H1 (cell line): ENCODE results near the gene ELMO2. TPM values are rescaled to one million over a fixed set of nuclear protein-coding genes. Genes with fewer than 3 reads are reported as not detected.

Experiments
- CTCF ChIA-PET: fragments of 300-600 bp; sonication (Branson Sonifier 250); formaldehyde crosslinking; loops from one replicate; lab custom pipeline; 2021; ENCODE audit not compliant: partially characterized antibody; lab: Charles Lee
- POLR2A ChIA-PET: fragments of 300-600 bp; sonication (Branson Sonifier 250); formaldehyde crosslinking; loops from one replicate; lab custom pipeline; 2021; ENCODE audit warnings: inconsistent platforms; ENCODE audit not compliant: partially characterized antibody; lab: Charles Lee
- DNase-seq, 2 experiments: peaks; one replicate each; pipeline versions ENCODE4 v3.0.0 to v3.0.0-alpha.2; 2010 to 2022; ENCODE audit warnings: low spot score in 2 of 2, low read depth in 1 of 2, mixed read lengths in 1 of 2
- FAIRE-seq: peaks from 2 replicates; lab custom pipeline; 2011; peaks lifted over from hg19 to GRCh38; lab: Jason Lieb, UNC
- H2AFZ ChIP-seq: 2 replicates; pipeline ENCODE4 v1.8.1; 2012; ENCODE audit warnings: low read length, inconsistent platforms
- H2AK5ac ChIP-seq: 2 replicates; pipeline ENCODE4 v1.6.1; 2013; ENCODE audit warnings: low read depth, low read length
- H2BK120ac ChIP-seq: replicated peaks from 2 replicates; pipeline ENCODE3; 2013; ENCODE audit warnings: low read depth, low read length, inconsistent platforms
- H2BK12ac ChIP-seq: 2 replicates; pipeline ENCODE4 v1.6.1; 2013; ENCODE audit warnings: low read depth, low read length
- H2BK15ac ChIP-seq: 2 replicates; pipeline ENCODE4 v1.6.1; 2013; ENCODE audit warnings: low read length
- H2BK20ac ChIP-seq: 2 replicates; pipeline ENCODE4 v1.6.1; 2013; ENCODE audit warnings: low read length
- H2BK5ac ChIP-seq: 2 replicates; pipeline ENCODE4 v1.6.1; 2013; ENCODE audit warnings: low read depth, low read length
- H3K14ac ChIP-seq: 2 replicates; pipeline ENCODE4 v1.6.1; 2013; ENCODE audit warnings: inconsistent platforms; ENCODE audit not compliant: insufficient read length
- H3K18ac ChIP-seq: 2 replicates; pipeline ENCODE4 v1.6.1; 2013; ENCODE audit warnings: low read length; ENCODE audit errors: extremely low read depth
- H3K23ac ChIP-seq: 2 replicates; pipeline ENCODE4 v1.6.1; 2013; ENCODE audit warnings: inconsistent platforms; ENCODE audit not compliant: insufficient read length
- H3K23me2 ChIP-seq: 2 replicates; pipeline ENCODE4 v1.6.1; 2013; ENCODE audit warnings: low read depth, low read length
- H3K27ac ChIP-seq: 2 replicates; pipeline ENCODE4 v1.6.1; 2011; ENCODE audit warnings: low read depth, low read length, inconsistent platforms
- H3K27me3 ChIP-seq, 4 experiments: replicated peaks in 1 of 4; 1 replicate in 1 of 4; 2 replicates in 3 of 4; pipeline versions ENCODE4 v1.6.1 to v1.8.1; 2011 to 2013; ENCODE audit warnings: low read length in 3 of 4, mild to moderate bottlenecking in 3 of 4, inconsistent platforms in 2 of 4, mixed read lengths in 2 of 4, moderate library complexity in 1 of 4; ENCODE audit not compliant: control insufficient read depth in 3 of 4, insufficient read depth in 3 of 4; ENCODE audit errors: extremely low read depth in 1 of 4
- H3K36me3 ChIP-seq, 4 experiments: 2 replicates each; pipeline versions ENCODE4 v1.6.1 to v1.8.1; 2011 to 2013; ENCODE audit warnings: mild to moderate bottlenecking in 4 of 4, low read length in 3 of 4, moderate library complexity in 2 of 4, control low read depth in 1 of 4, inconsistent platforms in 1 of 4; ENCODE audit not compliant: insufficient read depth in 4 of 4, control insufficient read depth in 2 of 4
- H3K4ac ChIP-seq: replicated peaks from 2 replicates; pipeline ENCODE3; 2013; ENCODE audit warnings: low read length, low read depth, mixed read lengths, inconsistent platforms; ENCODE audit not compliant: insufficient read length
- H3K4me1 ChIP-seq, 4 experiments: replicated peaks in 1 of 4; 1 replicate in 1 of 4; 2 replicates in 3 of 4; pipeline versions ENCODE4 v1.6.1 to v1.8.1; 2011 to 2013; ENCODE audit warnings: low read length in 3 of 4, inconsistent platforms in 2 of 4, mixed read lengths in 1 of 4; ENCODE audit not compliant: insufficient read depth in 4 of 4, control insufficient read depth in 3 of 4
- H3K4me2 ChIP-seq, 2 experiments: 2 replicates each; pipeline versions ENCODE4 v1.6.1 to v1.8.1; 2011 to 2013; ENCODE audit warnings: low read depth in 2 of 2, low read length in 2 of 2, control low read depth in 1 of 2, inconsistent platforms in 1 of 2, mild to moderate bottlenecking in 1 of 2; ENCODE audit not compliant: insufficient read depth in 1 of 2
- H3K4me3 ChIP-seq, 4 experiments: fragments of 200-600, 300-600 bp in 1 of 4; sonication (generic), shearing (Covaris generic), sonication (Bioruptor Twin) in 1 of 4; 2 replicates each; pipeline versions ENCODE4 v1.5.1 to v1.8.1; 2011 to 2016; ENCODE audit warnings: low read length in 4 of 4, low read depth in 3 of 4, control low read depth in 2 of 4, inconsistent platforms in 2 of 4, mild to moderate bottlenecking in 2 of 4, mixed read lengths in 1 of 4, moderate library complexity in 1 of 4; ENCODE audit not compliant: insufficient read depth in 2 of 4; ENCODE audit errors: extremely low read depth in 1 of 4
- H3K56ac ChIP-seq: replicated peaks from 2 replicates; pipeline ENCODE3; 2013; ENCODE audit warnings: low read depth, mild to moderate bottlenecking, mixed read lengths, low read length, inconsistent platforms; ENCODE audit not compliant: insufficient read length
- H3K79me1 ChIP-seq: 2 replicates; pipeline ENCODE4 v1.6.1; 2013; ENCODE audit warnings: low read depth, low read length, control low read depth
- H3K79me2 ChIP-seq, 2 experiments: 2 replicates each; pipeline versions ENCODE4 v1.6.1 to v1.8.1; 2012 to 2013; ENCODE audit warnings: low read length in 2 of 2, mild to moderate bottlenecking in 2 of 2, inconsistent platforms in 1 of 2; ENCODE audit not compliant: insufficient read depth in 2 of 2, control insufficient read depth in 1 of 2
- H3K9ac ChIP-seq, 4 experiments: replicated peaks in 1 of 4; 1 replicate in 1 of 4; 2 replicates in 3 of 4; pipeline versions ENCODE4 v1.6.1 to v1.8.1; 2011 to 2013; ENCODE audit warnings: low read depth in 3 of 4, low read length in 3 of 4, control low read depth in 2 of 4, mild to moderate bottlenecking in 2 of 4, moderate library complexity in 2 of 4, inconsistent platforms in 1 of 4; ENCODE audit errors: extremely low read depth in 1 of 4
- H3K9me3 ChIP-seq, 2 experiments: 2 replicates each; pipeline versions ENCODE4 v1.6.1 to v1.8.1; 2012 to 2013; ENCODE audit warnings: mild to moderate bottlenecking in 2 of 2, moderate library complexity in 2 of 2, control low read depth in 1 of 2, inconsistent platforms in 1 of 2, low read depth in 1 of 2, low read length in 1 of 2, mixed read lengths in 1 of 2; ENCODE audit not compliant: insufficient read depth in 2 of 2
- H4K20me1 ChIP-seq, 2 experiments: replicated peaks in 1 of 2; 2 replicates each; pipeline versions ENCODE3 to v1.8.1; 2011 to 2013; ENCODE audit warnings: inconsistent platforms in 2 of 2, low read length in 2 of 2, mild to moderate bottlenecking in 1 of 2; ENCODE audit not compliant: insufficient read depth in 2 of 2, control insufficient read depth in 1 of 2
- H4K5ac ChIP-seq: 2 replicates; pipeline ENCODE4 v1.6.1; 2013; ENCODE audit warnings: low read length, low read depth, mixed read lengths, inconsistent platforms; ENCODE audit not compliant: insufficient read length
- H4K8ac ChIP-seq: 2 replicates; pipeline ENCODE4 v1.8.0; 2013; ENCODE audit warnings: mild to moderate bottlenecking, moderate library complexity, low read length, inconsistent platforms; ENCODE audit not compliant: insufficient read depth; ENCODE audit errors: extremely low read depth
- H4K91ac ChIP-seq: replicated peaks from 2 replicates; pipeline ENCODE3; 2013; ENCODE audit warnings: low read length, mixed read lengths, inconsistent platforms; ENCODE audit not compliant: insufficient read length
- ASH2L ChIP-seq: fragments of 200-600, 300-600 bp; sonication (generic); IDR thresholded peaks from one replicate; pipeline ENCODE4 v1.7.1; 2017; ENCODE audit warnings: low read length
- ATF2 ChIP-seq: IDR thresholded peaks from 2 replicates; pipeline ENCODE4 v1.6.1; 2012; ENCODE audit warnings: low read length, inconsistent platforms
- POLR2AphosphoS5 ChIP-seq: IDR thresholded peaks from 2 replicates; pipeline ENCODE4 v1.6.1; 2011; ENCODE audit warnings: low read depth, low read length
- RNF2 ChIP-seq: fragments of 200-900, 300-1000 bp; sonication (generic); IDR thresholded peaks from 2 replicates; pipeline ENCODE4 v1.7.1; 2016; ENCODE audit warnings: borderline replicate concordance, low read depth, mild to moderate bottlenecking, antibody characterized with exemption, low read length; ENCODE audit not compliant: poor library complexity, severe bottlenecking; ENCODE audit errors: missing control alignments
- WGBS, 2 experiments: shearing (Covaris generic) in 1 of 2; methylation state at CpG; one replicate each; pipeline versions ENCODE4 v1.1.6 to v1.1.7; 2013 to 2015; ENCODE audit warnings: low lambda C conversion rate in 2 of 2, mixed read lengths in 2 of 2, inconsistent platforms in 1 of 2, low coverage in 1 of 2, missing lambda C conversion rate in 1 of 2; ENCODE audit not compliant: insufficient replicate concordance in 2 of 2, insufficient coverage in 1 of 2, insufficient read length in 1 of 2; ENCODE audit errors: extremely low coverage in 1 of 2, missing lambda C conversion rate in 1 of 2; 5-methylcytosine and 5-hydroxymethylcytosine counted together
- long read RNA-seq, 2 experiments: library from RNA in 1 of 2; library from capped mRNA in 1 of 2; stranded (forward); transcript quantifications; one replicate each; pipeline ENCODE4 v2.0.0, GENCODE V29; 2021; ENCODE audit warnings: inconsistent platforms in 1 of 2
- polyA minus RNA-seq, 3 experiments: library from RNA; depleted of rRNA, polyadenylated mRNA; stranded (reverse); fragments of >200 nt; gene quantifications; 1 replicate in 2 of 3; 2 replicates in 1 of 3; pipeline ENCODE4 v1.2.3, GENCODE V29; 2011
- polyA plus RNA-seq, 7 experiments: library from polyadenylated mRNA; depleted of rRNA in 3 of 7; stranded (reverse) in 5 of 7; unstranded in 2 of 7; fragments of >200 nt in 5 of 7; fragments of 200-250 nt in 2 of 7; gene quantifications; 1 replicate in 5 of 7; 2 replicates in 1 of 7; 4 replicates in 1 of 7; pipeline versions ENCODE4 v1.2.1 to v1.2.3, GENCODE V29; 2011 to 2013; ENCODE audit warnings: missing spikeins in 2 of 7, mixed read lengths in 2 of 7
- total RNA-seq: library from RNA; stranded (reverse); fragmentation: NEBNext Ultra II Directional; extraction: Animal tissue kit (Norgen Biotek cat#: 25700); gene quantifications from 2 replicates; pipeline ENCODE4 v1.2.1, GENCODE V29; 2021

The ELMO2 gene
- total RNA-seq (31.1 and 39.7 TPM in 2 replicates), polyA plus RNA-seq (2011; rRNA removed) (34.3 and 35.6 TPM in 2 replicates), polyA minus RNA-seq (2011; rRNA and poly(A)+ RNA removed) (62.0 and 68.2 TPM in 2 replicates)
- 31.1 TPM for polyA plus RNA-seq (2011; cell fraction: cytosol; rRNA removed)
- polyA plus RNA-seq (2011; cell fraction: nucleus; rRNA removed), result 70.5 TPM
- 24.7 to 27.5 TPM (median 25.8 TPM) in 4 replicates for polyA plus RNA-seq (2012, experiment 1 of 2)
- polyA plus RNA-seq (2012, experiment 2 of 2), result 12.8 TPM
- polyA plus RNA-seq (2013, experiment 1 of 2), result 16.7 TPM
- 15.7 TPM for polyA plus RNA-seq (2013, experiment 2 of 2)
- 22.8 TPM for polyA minus RNA-seq (2011; cell fraction: cytosol; rRNA and poly(A)+ RNA removed)
- 38.0 TPM for polyA minus RNA-seq (2011; cell fraction: nucleus; rRNA and poly(A)+ RNA removed)
- long read RNA-seq, experiment 1, partial matches to known transcripts, result 5 of 9 reads
- long read RNA-seq, experiment 1, other reads (novel, unspliced or antisense), result 4 of 9 reads
- long read RNA-seq, experiment 2, partial matches to known transcripts, result 0 of 3 reads
- long read RNA-seq, experiment 2, other reads (novel, unspliced or antisense), result 2 of 3 reads

DNA sequence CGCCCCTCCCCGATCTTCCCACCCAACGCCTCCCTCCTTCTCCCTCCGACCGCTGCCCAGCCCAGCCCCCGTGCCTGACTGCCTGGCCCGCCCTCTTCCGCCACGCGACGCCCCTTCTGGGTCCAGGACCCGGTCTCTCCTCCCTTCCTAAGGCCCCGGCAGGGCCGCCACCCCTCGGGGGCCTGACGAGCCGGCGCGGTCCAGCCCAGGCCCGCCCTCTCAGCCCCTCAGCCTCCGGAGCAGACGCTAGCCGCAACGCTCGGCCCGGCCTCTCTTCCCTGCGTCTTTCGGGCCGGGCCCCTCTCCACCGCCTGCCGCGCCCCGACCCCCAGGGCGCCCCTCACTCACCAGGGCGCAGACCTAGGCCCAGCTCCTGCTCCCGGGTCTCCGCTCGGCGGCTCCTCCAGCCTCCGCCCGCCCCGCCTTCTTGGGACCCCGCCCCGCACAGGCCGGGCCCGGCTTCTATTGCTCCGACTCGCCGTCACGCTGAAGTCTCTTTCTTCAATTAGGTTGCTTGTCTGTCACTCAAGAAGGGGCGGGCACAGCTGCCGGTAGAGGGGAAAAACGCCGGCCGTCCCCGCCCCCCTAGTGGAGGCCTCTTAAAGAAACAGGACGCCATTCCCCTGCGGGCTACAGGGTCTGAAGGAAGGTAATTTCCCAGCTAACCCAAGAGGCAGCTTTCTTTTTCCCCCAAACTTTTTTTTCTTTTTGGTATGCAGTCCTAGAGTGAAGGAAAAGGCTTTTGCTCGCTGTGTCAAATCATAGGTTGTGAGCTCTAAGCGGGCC, at the start of gene ELMO2:
Gene ELMO2 (minus strand): TSS at position 416 of the 786 bp plus-strand sequence. CDS start 12,133 bp downstream, outside the sequence.
- Histone ChIP-seq H4K8ac (peak within 1 kb of the TSS; percentile 95), H4K91ac (peak within 1 kb of the TSS; percentile 54), H3K23ac (no peak within 1 kb of the TSS), H2BK5ac (peak within 1 kb of the TSS; percentile 68), H4K20me1 (peaks cover 2 to 5% of the 10 kb centered on the region in 2 experiments), H3K18ac (peak within 1 kb of the TSS; percentile 85), H3K4me3 (peak within 1 kb of the TSS; percentile 72 to 88 (median 82)), H3K4ac (peak within 1 kb of the TSS; percentile 24), H2BK15ac (peak within 1 kb of the TSS; percentile 16; the same call in 1 of the 2 replicates), H3K27me3 (peaks cover 0 to 5% (median 0%) of the 10 kb centered on the region in 4 experiments; a peak in 2 of 7 replicates), H3K79me1 (peaks cover 10% of the 10 kb centered on the region), H3K9me3 (no peaks in the 10 kb centered on the region), H2BK120ac (peak within 1 kb of the TSS; percentile 21), H2BK12ac (peak within 1 kb of the TSS; percentile 89; the same call in 1 of the 2 replicates), H2AK5ac (no peak within 1 kb of the TSS), H3K14ac (no peak within 1 kb of the TSS), H3K56ac (peak within 1 kb of the TSS; percentile 49), H3K27ac (peak within 1 kb of the TSS; percentile 74; the same call in 1 of the 2 replicates), H3K79me2 (peaks cover 5 to 39% of the 10 kb centered on the region in 2 experiments), H2BK20ac (no peak within 1 kb of the TSS), H3K23me2 (peaks cover 8% of the 10 kb centered on the region), H3K4me1 (peaks cover 0 to 6% (median 2%) of the 10 kb centered on the region in 4 experiments; a peak in 4 of 7 replicates), H4K5ac (peak within 1 kb of the TSS; percentile 81), H3K36me3 (no peaks in the 10 kb centered on the region; a peak in 1 of 8 replicates), H2AFZ (peak within 1 kb of the TSS; percentile 47), H3K9ac (peak within 1 kb of the TSS; percentile 53 to 62 (median 60)), H3K4me2 (peak within 1 kb of the TSS; percentile 80 to 91)
- WGBS, 2 experiments, result 1% methylated on average over 23 of the region's 60 CpGs; no CpG with 5 or more reads in 1 of the 2 experiments
- no peak for FAIRE-seq
- POLR2A ChIA-PET, result interaction anchor here (0.6 to 3.3 kb wide), 5 partner anchors 17 to 169 kb away, joined by 3 to 17 read pairs (median 4); no protein-coding TSS in a partner anchor
- DNase-seq, result peak; percentile 87 to 93
- CTCF ChIA-PET, result interaction anchor here (0.7 to 1.9 kb wide), 10 partner anchors 9 to 278 kb away, joined by 3 to 5 read pairs (median 3); no protein-coding TSS in a partner anchor
- TF ChIP-seq ATF2 (no peak), POLR2AphosphoS5 (peak; percentile 48; the same call in 1 of the 2 replicates), RNF2 (no peak), ASH2L (peak; percentile 73)
